Measurements from ENCODE around the gene CDK5RAP3.
"Not testable (repeated sequence)": the region's sequence is repeated elsewhere in the genome, so short reads cannot be mapped to it uniquely, and the experiment has no call there.

Gene CDK5RAP3

DNA sequence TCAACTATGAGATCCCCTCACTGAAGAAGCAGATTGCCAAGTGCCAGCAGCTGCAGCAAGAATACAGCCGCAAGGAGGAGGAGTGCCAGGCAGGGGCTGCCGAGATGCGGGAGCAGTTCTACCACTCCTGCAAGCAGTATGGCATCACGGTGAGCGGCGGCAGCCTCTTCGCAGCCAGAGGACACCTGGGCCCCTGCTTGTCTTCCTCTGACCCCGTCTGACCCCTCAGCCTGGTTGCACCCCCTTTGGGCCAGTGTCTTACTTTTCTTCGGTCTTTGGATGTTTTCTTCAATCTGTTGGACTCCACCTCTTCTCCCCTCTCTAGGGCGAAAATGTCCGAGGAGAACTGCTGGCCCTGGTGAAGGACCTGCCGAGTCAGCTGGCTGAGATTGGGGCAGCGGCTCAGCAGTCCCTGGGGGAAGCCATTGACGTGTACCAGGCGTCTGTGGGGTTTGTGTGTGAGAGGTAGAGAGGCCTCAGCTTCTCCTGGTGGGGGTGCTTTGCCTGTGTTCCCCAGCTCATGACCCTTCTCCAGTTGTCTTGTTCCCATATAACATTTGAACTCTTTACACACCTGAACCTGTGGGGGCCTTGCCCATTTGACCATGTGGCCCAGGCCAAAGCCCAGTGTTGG is 4.4 kb downstream of the CDK5RAP3 start:
- no peak for DNase-seq (ENCODE audit: low spot score)

DNA sequence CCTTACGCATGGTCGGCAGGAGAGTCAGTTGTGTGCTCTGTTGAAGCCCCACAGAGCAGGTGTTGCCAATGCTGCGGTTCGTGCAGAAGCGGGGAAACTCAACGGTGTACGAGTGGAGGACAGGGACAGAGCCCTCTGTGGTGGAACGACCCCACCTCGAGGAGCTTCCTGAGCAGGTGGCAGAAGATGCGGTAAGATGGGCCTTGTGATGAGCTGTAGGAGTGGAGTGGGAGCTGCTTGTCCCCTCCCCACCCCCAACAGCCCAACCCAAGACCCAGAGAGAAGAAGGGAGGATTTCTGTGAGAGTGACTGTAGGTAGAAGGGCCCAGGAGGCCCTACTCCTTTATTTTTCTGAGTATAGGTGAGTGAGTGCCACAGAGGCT is 4.9 kb downstream of the CDK5RAP3 start:
- no peak for DNase-seq (ENCODE audit: low spot score)

DNA sequence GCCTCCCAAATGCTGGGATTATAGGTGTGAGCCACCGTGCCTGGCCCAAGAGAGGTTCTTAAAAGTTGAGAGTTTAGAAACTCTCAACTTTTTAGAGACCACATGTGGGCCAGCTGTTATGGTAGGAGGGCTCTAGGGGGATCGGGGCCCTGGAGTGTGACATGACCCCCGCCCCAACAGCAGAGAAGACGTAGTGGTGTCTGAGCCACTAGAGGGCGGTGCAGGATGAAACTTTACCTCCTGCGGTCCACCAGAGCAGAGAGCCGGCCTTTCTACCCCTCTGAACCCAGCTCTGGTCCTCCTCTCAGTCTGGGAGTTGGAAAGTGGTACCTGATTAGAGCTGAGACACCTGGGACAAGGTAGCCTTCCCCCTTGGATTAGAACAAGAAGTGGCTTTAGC is 7.4 kb downstream of the CDK5RAP3 start:
- DNase-seq (ENCODE audit: low spot score) = peak; percentile 86

DNA sequence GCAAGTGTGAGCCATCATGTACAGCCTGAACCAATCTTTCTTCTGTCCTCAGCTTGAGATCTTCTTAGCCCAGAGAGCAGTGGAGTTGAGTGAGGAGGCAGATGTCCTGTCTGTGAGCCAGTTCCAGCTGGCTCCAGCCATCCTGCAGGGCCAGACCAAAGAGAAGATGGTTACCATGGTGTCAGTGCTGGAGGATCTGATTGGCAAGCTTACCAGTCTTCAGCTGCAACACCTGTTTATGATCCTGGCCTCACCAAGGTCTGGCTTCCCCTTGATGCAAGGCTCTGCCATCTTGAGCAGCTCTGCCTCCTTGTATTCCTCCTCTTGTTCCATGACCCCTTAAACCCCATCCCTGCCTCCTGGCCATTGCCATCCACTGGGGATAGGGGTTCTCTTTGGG is 9.6 kb downstream of the CDK5RAP3 start:
- no peak for DNase-seq (ENCODE audit: low spot score)

DNA sequence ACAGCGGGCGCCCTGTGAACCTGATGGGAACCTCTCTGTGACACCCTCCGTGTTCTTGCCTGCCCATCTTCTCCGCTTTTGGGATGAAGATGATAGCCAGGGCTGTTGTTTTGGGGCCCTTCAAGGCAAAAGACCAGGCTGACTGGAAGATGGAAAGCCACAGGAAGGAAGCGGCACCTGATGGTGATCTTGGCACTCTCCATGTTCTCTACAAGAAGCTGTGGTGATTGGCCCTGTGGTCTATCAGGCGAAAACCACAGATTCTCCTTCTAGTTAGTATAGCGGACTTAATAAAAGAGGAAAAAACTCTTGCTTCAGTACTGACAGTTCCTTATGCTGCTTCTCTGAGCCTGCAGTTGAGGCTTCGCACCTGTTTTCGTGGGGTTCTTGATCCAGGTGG is 10.5 kb downstream of the CDK5RAP3 start:
- DNase-seq (ENCODE audit: low spot score) = no peak

DNA sequence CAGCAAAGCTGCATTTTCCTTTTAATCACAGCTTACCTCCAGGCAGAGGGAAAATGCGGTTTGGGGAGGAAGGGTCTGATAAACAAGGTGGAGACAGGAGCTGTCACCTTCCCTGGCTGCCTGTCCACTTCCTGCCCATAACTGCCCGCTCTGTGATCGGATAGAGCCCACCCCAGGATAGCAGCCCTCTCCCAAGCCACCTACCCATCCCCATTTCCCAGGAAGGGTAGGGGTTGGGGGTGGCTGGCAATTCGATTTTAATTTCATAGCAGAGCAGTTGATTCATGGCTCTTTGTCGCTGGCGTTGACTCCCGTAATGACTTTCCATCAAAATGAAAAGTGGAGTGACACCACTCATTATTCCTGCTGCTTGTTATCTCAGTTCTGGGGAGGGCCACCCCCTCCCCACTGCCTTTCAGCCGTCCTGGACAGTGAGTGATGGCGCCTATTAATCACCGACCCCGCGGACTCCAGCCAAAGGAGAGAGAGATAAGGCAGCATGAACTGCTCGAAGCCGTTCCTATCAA is 11.2 kb downstream of the CDK5RAP3 start:
- DNase-seq (ENCODE audit: low spot score) = no peak

DNA sequence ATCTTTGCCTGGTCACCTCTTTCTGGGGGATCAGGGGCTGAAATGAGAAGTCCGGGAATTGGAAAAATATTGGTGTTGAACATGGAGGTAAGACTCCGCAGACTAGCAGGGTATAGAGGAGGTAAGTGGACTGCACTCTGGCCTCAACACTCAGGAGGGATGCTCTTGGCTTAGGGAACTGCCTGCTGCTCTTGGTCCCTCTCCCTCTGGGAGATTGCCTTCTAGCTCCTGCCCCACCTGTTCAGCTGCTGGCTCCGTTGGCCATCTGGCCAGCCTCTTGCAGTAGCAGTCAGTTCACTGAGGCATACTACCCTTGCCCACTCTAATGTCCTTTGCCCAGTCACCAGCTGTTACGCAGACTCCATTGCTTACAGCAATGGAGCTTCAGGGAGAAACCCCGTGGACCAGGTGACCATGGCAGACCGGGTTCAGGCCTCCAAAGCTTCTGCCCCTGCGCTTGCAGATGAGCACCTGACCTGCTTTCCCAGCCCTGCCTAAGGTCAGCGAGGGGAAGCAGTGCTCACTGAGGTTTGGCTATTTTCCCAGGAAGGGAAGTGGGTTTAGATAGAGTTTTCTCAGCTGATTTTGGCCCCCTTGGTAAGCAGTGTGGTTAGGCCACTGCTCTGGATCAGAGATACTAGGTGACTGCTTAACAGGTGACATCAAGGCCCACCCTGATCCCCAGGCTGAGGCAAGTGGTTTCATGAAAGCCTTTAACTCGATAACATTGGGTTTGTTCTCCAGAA is 11.9 kb downstream of the CDK5RAP3 start:
- DNase-seq (ENCODE audit: low spot score) = no peak

DNA sequence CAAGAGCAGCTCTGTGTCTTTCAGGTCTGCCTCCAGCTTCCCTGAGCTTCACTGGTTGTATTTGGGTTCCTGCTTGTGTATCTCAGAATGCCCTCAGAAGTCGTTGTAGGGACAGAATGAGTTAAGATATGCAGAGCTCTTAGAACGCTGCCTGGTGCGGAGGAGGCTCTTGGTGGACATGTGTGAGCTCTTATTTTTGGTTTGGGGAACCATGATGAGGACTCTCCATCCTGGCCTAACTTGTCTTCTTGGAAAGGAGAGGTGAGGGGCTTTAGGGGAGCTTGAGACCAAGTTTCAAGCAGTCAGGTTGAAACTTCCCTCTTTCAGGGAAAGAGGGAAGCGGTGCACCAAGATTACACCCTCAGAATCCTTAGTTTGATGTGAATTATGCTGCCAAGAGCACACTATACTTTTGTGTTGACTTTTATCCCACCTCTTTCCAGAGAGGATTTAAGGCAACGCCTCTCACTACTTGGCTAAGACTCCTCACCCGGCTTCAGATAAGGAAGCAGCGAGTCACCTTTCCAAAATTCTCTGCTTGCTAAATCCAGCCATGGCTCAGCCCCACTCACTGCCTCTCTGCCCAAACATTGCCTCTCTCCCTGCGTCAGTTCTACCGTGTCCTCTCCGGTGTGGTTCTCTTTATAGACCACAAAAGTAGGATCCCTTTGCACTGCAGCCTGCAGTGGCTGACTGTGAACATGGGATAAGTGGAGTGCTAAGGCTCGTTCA is 12.7 kb downstream of the CDK5RAP3 start:
- DNase-seq (ENCODE audit: low spot score) = peak; percentile 46

DNA sequence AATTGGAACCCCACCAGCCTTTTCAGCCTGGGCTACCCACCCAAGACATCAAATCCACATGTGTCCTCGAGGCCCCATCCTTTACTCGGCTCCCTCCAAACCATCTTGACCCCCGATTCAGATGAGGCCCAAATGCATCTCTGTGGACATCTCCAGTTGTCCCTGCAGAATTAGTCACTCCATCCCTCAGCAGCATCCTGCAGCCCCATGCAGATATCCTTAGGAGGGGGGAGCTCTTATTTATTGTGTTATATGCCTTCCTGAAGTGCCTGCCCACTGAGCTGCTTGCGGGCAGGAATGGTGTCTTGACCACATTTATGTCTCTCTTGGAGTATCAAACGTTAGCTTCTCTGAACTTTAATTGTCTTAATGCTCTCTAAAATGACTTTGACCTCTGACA is 15.6 kb downstream of the CDK5RAP3 start:
- DNase-seq (ENCODE audit: low spot score) = no peak

DNA sequence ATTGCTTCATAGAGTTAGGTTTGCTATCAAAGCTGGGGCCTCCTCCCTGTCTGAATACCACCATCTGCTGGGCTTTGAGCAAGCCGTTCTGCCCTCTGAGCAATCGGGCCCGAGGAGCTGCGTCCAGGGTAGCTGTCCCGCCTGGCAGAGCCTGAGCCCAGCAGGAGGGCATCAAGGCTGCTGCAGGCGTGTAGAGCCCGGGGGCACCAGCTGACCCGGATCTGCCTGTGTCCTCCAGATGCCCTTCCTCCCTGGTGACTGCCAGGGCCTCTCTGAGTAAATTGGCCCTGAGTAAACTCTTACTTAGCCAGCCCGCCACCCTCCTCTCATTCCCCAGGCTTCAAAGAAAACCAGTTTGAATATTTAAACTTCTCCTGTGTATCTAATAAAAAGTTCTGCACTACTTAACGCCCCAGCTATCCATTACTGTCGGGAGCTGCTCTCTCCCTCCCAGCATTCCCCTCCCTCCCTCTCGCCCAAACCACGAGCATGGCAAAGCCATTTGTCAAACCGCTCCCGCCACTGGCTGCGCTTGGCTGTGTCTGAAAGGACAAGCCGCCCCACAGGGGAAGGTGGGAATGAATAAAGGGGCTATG is 16.4 kb downstream of the CDK5RAP3 start:
- DNase-seq (ENCODE audit: low spot score) = peak; percentile 46

DNA sequence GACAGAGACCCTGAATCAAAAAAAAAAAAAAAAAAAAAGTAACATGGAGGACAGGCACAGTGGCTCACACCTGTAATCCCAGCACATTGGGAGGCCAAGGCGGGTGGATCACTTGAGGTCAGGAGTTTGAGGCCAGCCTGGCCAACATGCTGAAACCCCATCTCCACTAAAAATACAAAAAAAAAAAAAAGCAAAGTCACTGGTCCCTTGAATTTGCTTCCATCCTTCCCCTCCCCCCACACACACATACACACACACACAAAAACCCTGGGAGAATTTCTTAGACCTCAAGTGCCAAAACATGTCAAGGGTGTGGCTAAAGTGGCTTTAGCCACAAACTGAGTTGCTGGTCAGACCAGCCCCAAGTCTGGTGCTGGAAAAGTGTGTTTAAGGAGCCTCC is 17.5 kb downstream of the CDK5RAP3 start:
- not testable (repeated sequence) for DNase-seq (ENCODE audit: low spot score)

DNA sequence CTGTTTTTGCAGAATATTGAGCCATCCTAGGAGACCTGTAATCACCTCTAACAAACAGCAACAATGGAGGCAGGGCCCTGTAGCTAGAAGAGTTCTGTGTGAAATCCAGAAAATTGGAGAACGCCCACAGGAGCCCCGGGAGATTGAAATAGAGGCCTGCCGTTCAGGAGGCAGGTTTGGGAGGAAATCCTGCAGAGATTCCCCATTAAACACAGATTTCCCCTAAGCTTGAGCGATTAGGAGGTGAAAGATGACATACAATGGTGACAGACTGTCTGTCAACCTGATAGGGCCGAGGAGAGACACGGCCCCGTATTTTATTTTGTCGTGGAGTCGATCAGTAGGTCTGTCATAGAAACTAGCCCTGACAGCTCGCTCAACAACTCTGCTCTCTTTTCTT is 18.2 kb downstream of the CDK5RAP3 start:
- no peak for DNase-seq (ENCODE audit: low spot score)

DNA sequence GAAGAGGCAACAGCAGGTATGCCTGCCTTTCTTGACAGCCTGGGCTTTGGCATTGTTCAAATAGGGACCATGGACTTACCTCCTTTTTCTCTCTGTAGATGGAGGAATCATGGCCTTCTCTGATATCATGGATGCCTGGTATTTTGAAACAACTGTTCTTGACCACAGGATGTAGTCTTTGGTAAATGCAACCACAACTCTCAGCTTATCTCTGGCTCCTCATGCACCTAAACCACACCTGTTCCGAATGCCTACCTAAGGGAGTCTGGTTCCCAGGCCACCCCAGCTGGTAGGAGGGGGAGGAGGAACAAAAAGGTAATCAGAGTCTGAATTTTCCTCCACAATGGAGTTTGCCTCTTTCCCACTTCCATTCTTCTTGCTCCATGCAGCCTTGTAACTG is 18.8 kb downstream of the CDK5RAP3 start:
- DNase-seq (ENCODE audit: low spot score) = no peak

DNA sequence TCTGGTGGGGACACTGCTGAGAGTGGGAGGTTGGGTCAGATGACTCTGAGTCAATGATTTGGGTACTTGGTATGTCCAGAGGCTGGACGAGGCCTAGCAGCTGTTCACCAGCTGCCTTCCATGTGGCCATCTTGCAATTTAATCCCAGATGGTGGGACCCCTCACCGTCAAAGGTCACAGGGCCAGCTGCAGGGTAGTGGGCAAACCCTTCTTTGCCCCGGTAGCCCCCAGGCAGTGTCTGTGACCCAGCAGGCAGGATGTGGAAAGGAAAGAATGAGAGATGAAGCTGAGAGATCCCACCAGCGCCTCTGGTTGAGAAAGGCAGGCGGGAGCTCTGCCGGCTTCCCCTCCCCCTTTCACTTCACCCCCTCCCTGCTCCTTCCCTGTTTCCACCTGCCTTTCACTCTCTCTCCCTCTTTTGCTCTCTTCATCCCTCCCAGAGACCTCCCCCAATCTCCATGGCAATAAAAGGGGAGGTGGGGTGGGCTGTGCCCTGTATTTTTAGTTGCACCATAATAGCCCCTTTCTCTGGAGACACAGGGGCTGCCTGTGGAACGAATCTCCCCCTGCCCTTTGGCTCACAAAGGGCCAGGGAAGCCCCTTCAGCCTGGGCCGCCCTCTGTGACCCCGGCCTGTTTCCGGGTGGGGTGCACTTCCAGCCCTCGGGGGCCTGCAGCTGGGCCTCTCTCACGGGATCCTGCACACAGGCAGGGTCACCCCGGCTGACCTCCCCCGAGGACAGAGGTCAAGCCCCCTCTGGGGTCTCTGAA is 20.2 kb downstream of the CDK5RAP3 start:
- peak; percentile 40 for DNase-seq (ENCODE audit: low spot score)

DNA sequence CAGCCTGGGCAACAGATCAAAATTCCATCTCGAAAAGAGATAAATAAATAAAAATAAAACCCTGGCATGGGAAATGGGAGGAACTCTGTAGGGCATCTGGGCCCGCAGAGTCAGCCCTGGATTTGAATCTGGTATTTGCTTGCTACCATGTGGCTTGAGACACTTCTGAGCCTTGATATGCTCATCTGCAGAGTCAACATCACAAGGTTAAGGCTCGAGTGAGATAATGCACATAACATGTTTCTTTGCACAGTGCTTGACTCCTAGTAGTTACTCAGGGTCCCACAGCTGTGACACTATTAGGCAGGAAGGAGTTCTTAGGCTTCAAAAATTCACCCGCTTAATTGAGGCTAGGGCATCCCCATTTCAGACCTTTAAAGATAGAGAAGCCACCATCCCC is 21.3 kb downstream of the CDK5RAP3 start:
- no peak for DNase-seq (ENCODE audit: low spot score)

DNA sequence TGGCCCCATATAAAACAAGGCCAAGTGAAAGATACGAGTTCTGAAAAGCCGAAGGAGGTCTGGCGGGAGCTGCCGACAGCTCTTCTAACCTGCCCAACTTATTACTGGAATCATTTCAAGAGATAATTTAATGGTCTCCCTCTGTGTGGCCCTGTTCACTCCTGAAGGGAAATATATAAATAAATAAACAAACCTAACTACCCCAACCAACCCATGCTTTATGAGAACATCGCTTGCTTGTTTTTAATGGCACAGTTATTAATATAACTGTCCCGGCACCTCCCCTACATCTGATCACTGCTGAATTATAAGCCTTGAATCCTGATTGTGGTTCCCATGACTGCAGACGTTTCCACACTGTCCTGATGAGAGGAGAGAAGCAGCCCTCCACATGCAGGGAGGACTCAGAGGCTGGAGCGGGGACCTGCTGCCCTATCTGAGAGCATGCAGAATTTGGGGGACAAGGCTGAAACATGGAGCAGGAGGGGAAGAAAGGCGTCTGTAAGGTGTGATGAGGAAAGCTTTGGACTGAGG is 22.2 kb downstream of the CDK5RAP3 start:
- DNase-seq (ENCODE audit: low spot score) = no peak

DNA sequence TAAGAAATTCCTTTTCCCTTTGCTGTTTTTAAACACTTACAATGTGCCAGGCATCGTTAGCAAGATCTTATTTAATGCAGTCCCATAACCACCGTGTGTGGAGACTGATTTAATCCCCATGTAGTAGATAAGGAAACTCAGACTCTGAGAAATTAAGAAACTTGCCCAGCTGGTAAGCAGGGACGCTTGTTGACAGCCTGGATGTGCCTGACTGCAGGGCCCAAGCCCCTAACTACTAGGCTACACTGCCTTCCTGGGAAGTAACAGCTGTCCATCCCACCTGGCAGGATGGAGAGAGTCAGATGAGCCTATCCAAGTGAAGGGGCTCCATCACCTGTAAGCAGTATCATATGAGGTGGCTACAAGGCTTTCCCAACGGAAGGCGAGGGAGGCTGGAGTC is 23.1 kb downstream of the CDK5RAP3 start:
- no peak for DNase-seq (ENCODE audit: low spot score)

DNA sequence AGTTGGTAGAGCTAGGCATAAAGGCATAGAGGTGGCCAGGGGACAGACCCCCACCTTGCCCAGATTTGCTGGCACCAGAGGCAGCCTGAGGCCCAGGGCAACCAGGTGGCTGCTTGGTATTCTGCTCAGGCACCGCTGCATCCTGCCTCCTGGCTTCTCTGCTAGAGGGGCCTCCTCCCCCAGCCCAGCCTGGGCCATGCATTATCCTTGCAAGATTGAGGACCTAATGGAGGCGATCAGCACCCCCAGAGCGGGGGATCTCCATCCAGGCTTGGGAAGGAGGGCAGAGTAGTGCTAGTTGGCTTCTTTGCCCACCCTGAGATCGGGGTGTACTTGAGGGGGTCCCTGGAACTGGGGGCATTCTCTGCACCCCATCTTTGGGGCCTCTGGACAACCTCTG is 23.8 kb downstream of the CDK5RAP3 start:
- no peak for DNase-seq (ENCODE audit: low spot score)

DNA sequence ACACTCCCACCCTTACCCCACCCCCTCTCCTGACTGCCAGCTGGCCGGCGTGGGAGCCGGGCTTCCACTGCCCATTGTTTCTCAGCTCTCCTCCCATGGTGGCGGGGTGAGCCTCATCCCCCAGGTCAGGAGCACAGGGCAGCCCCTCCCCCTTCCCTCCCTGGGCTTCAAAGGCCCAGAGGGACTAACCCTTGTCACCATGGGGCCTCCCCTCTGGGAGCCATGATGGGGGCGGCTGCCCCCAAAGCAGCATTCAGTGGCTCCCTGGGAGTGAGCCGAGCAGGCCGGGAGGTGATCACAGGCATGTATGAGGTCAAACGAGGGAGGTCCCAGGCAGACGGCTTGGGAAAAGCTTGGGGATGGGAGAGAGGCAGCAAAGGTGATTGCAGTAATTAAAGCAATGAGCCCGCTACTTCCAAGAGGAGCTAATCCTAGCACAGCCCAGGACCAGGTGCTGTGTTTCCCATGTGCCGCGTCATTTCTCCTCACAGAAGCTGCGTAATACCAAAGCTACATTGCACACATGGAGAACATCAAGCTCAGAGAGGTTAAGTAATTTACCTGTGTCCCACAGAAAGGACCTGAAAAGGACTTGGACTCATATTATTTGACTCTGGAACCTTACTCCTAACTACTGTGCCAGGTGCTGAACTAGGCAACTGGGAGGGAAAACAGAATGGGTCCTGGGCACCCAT is 24.5 kb downstream of the CDK5RAP3 start:
- no peak for DNase-seq (ENCODE audit: low spot score)

DNA sequence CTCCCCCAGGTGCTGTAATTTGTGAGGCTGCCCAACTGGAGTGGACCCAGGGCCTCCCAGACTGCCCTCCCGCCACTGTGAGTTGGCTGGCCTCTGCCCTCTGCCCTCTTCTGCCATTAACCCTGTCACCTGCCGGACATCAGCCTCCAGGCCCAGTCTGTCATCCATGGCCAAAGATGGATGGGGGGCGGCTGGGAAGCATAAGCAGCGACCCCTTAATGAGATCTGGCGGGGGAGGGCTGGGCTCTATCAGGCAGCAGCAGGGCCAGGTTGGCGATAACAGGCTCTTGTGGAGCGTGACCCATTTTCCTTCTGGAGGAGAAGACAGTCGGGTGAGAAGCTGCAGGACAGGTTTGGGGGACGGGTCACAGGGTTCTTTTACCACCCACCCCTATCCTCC is 25.3 kb downstream of the CDK5RAP3 start:
- DNase-seq (ENCODE audit: low spot score) = no peak

DNA sequence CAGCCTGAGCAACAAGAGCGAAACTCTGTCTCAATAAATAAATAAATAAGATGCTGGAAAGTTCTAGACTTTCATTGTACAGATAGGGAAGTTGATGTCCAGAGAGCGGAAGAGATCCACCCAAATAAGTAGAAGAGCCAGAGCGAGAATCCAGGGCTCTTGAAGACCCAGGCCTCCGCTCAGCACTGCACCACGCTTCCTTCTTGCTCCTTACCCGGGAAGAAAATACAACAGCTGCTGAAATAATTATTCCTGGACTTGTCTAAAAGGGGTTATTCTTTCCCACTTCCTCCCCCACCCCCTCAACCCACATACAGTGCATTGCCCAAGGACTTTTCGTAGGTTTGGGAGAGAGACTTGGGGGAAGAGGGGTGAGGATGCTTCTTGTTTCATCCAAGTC is 26.7 kb downstream of the CDK5RAP3 start:
- no peak for DNase-seq (ENCODE audit: low spot score)
